K562 (cell line): Measurements from ENCODE around the gene HSF2BP. TPM values are rescaled to one million over a fixed set of nuclear protein-coding genes. Genes with fewer than 3 reads are reported as not detected.

Source experiments
- ATAC-seq: fragments of 200-7000 bp; cut with Tn5 transposase; 3 replicates; pipeline ENCODE4 v1.9.1; 2020; ENCODE audit warnings: moderate library complexity
- BruUV-seq: library from RNA; stranded (reverse); fragments of 400-500 nt; replicated peaks from 2 replicates; lab custom pipeline; 2021; lab: Mats Ljungman, UMichigan
- CTCF ChIA-PET: fragments of 300-600 bp; formaldehyde crosslinking; extraction: SDS; loops from one replicate; lab custom pipeline; 2021; ENCODE audit warnings: low intra/inter-chr PET ratio; lab: Yijun Ruan, JAX
- POLR2A ChIA-PET: fragments of 300-600, 350-650 bp; sonication (Branson Sonifier 250); formaldehyde crosslinking; extraction: SDS; loops from one replicate; lab custom pipeline; 2021; ENCODE audit warnings: antibody characterized with exemption, inconsistent platforms; lab: Yijun Ruan, JAX
- DNase-seq, 4 experiments: peaks; one replicate each; pipeline versions ENCODE4 v3.0.0 to v3.0.0-alpha.2; 2011 to 2018; ENCODE audit warnings: low spot score in 3 of 4, mixed read lengths in 3 of 4; ENCODE audit errors: extremely low read depth in 1 of 4
- FAIRE-seq: peaks from 2 replicates; lab custom pipeline; 2011; peaks lifted over from hg19 to GRCh38; lab: Jason Lieb, UNC
- H2AFZ ChIP-seq: 2 replicates; pipeline ENCODE4 v1.6.0; 2011; ENCODE audit warnings: low read depth, low read length, control low read depth, inconsistent platforms
- H3K27ac ChIP-seq: fragments of 200-600 bp; 3 replicates; pipeline ENCODE4 v1.8.0; 2011; ENCODE audit warnings: low read depth, mild to moderate bottlenecking, control low read depth, inconsistent platforms, low read length, moderate library complexity, mixed read lengths; ENCODE audit errors: extremely low read depth
- H3K27me3 ChIP-seq, 2 experiments: fragments of 300-600 bp in 1 of 2; 2 replicates in 1 of 2; 3 replicates in 1 of 2; pipeline versions ENCODE4 v1.6.0 to v1.8.0; 2011; ENCODE audit warnings: inconsistent platforms in 2 of 2, low read length in 2 of 2, mild to moderate bottlenecking in 1 of 2, mixed read lengths in 1 of 2, moderate library complexity in 1 of 2; ENCODE audit not compliant: control insufficient read depth in 2 of 2, insufficient read depth in 2 of 2
- H3K36me3 ChIP-seq: fragments of 300-600 bp; 3 replicates; pipeline ENCODE4 v1.8.0; 2011; ENCODE audit warnings: mild to moderate bottlenecking, low read length, inconsistent platforms; ENCODE audit not compliant: control insufficient read depth, insufficient read depth
- H3K4me1 ChIP-seq, 2 experiments: fragments of 200-600 bp in 1 of 2; replicated peaks in 1 of 2; 2 replicates in 1 of 2; 3 replicates in 1 of 2; pipeline versions ENCODE4 v1.5.1 to v1.8.0; 2011; ENCODE audit warnings: inconsistent platforms in 2 of 2, low read length in 2 of 2, mild to moderate bottlenecking in 1 of 2, mixed read lengths in 1 of 2, moderate library complexity in 1 of 2; ENCODE audit not compliant: control insufficient read depth in 2 of 2, insufficient read depth in 2 of 2
- H3K4me2 ChIP-seq: 2 replicates; pipeline ENCODE4 v1.6.1; 2011; ENCODE audit warnings: low read length, control low read depth, inconsistent platforms, mixed read lengths; ENCODE audit not compliant: insufficient read depth
- H3K4me3 ChIP-seq: fragments of 200-600 bp; sonication (generic), shearing (Covaris generic); 2 replicates; pipeline ENCODE4 v1.5.1; 2016; ENCODE audit warnings: control low read depth, inconsistent platforms
- H3K79me2 ChIP-seq: fragments of 200-600 bp; 3 replicates; pipeline ENCODE4 v1.8.0; 2011; ENCODE audit warnings: low read length, inconsistent platforms; ENCODE audit not compliant: control insufficient read depth, insufficient read depth
- H3K9ac ChIP-seq, 2 experiments: 2 replicates each; pipeline versions ENCODE4 v1.6.0 to v1.6.1; 2011; ENCODE audit warnings: low read depth in 2 of 2, low read length in 2 of 2, control low read depth in 1 of 2, inconsistent platforms in 1 of 2, mild to moderate bottlenecking in 1 of 2, mixed read lengths in 1 of 2; ENCODE audit not compliant: insufficient read depth in 1 of 2
- H3K9me1 ChIP-seq: one replicate; pipeline ENCODE4 v1.6.0; 2011; ENCODE audit warnings: inconsistent platforms, mild to moderate bottlenecking, low read length, moderate library complexity; ENCODE audit not compliant: control insufficient read depth, insufficient read depth
- H3K9me3 ChIP-seq: replicated peaks from 2 replicates; pipeline ENCODE4 v1.5.1; 2011; ENCODE audit warnings: low read depth, low read length, inconsistent platforms; ENCODE audit not compliant: control insufficient read depth, insufficient read depth
- H4K20me1 ChIP-seq: replicated peaks from 2 replicates; pipeline ENCODE4 v1.6.1; 2011; ENCODE audit warnings: low read length, inconsistent platforms, mixed read lengths; ENCODE audit not compliant: control insufficient read depth, insufficient read depth
- AFF4 ChIP-seq: sonication (generic); formaldehyde crosslinking; IDR thresholded peaks from 2 replicates; pipeline ENCODE4 v1.8.0; 2023; ENCODE audit warnings: mild to moderate bottlenecking, missing genetic modification reagents
- BRF1 ChIP-seq: IDR thresholded peaks from 3 replicates; pipeline ENCODE4 v1.6.1; 2011; ENCODE audit warnings: borderline replicate concordance, mild to moderate bottlenecking; ENCODE audit not compliant: insufficient read length; ENCODE audit errors: extremely low read depth
- CREB3L1 ChIP-seq: fragments of 450-650 bp; IDR thresholded peaks from 2 replicates; pipeline ENCODE4 v1.6.1; 2014; ENCODE audit warnings: low read depth, mild to moderate bottlenecking, moderate library complexity, borderline replicate concordance
- GMEB1 ChIP-seq: fragments of 250-450 bp; sonication (Bioruptor Pico); IDR thresholded peaks from 2 replicates; pipeline ENCODE4 v1.4.0; 2020; ENCODE audit warnings: mild to moderate bottlenecking
- NUFIP1 ChIP-seq: fragments of 450-650 bp; IDR thresholded peaks from 2 replicates; pipeline ENCODE4 v1.6.1; 2018; ENCODE audit not compliant: partially characterized antibody
- ZBTB2 ChIP-seq: fragments of 450-650 bp; IDR thresholded peaks from 2 replicates; pipeline ENCODE4 v1.6.1; 2016; ENCODE audit warnings: antibody characterized with exemption
- ZFP36 ChIP-seq: fragments of 150-350 bp; IDR thresholded peaks from 2 replicates; pipeline ENCODE4 v1.6.1; 2018; ENCODE audit warnings: low read length, low read depth; ENCODE audit not compliant: partially characterized antibody
- ZNF146 ChIP-seq: IDR thresholded peaks from one replicate; pipeline ENCODE4 v1.6.1; 2018; ENCODE audit warnings: missing compliant biosample characterization; ENCODE audit not compliant: unreplicated experiment
- WGBS: fragments of 100-300 bp; shearing (Covaris generic); methylation state at CpG from one replicate; pipeline ENCODE4 v1.1.6; 2016; ENCODE audit warnings: low coverage, mixed read lengths; ENCODE audit not compliant: insufficient coverage; ENCODE audit errors: missing lambda C conversion rate; 5-methylcytosine and 5-hydroxymethylcytosine counted together
- in situ Hi-C: fragments of 300-500 bp; cut with MboI; formaldehyde crosslinking; loops from 4 replicates; pipeline ENCODE4 v1.15.0; 2018; ENCODE audit warnings: inconsistent platforms, mixed read lengths
- intact Hi-C: fragments of 100-400 bp; cut with micrococcal nuclease; formaldehyde crosslinking; loops from 2 replicates; pipeline ENCODE4 v1.14.2; 2022
- polyA plus RNA-seq, 8 experiments: library from polyadenylated mRNA; depleted of rRNA in 4 of 8; stranded (reverse) in 5 of 8; unstranded in 3 of 8; fragments of >200 nt; fragmentation: Nextera tagmentation in 2 of 8; fragmentation: Illumina TruSeq in 1 of 8; extraction: Ambion mirVana in 2 of 8; extraction: Trizol in 1 of 8; gene quantifications; 2 replicates each; pipeline versions ENCODE4 v1.2.1 to v1.2.3, GENCODE V29; 2011 to 2014; ENCODE audit warnings: inconsistent platforms in 1 of 8, missing spikeins in 1 of 8
- total RNA-seq, 7 experiments: library from RNA; depleted of rRNA in 6 of 7; stranded (reverse); fragments of >200 nt in 6 of 7; fragmentation: Illumina TruSeq in 2 of 7; extraction: Trizol in 2 of 7; gene quantifications; 2 replicates each; pipeline versions ENCODE4 v1.2.1 to v1.2.3, GENCODE V29; 2011 to 2021; ENCODE audit warnings: low replicate concordance in 1 of 7

The HSF2BP gene
- total and polyA plus RNA-seq, 9 of the 15 experiments (the other 6 are each of a cell fraction or from before 2014, with no cell fraction given) = 0.04 to 0.57 (median 0.20) TPM; not detected in 2

GRCh38 chr21:43572446-43572845, 86.8 kb downstream of the HSF2BP start:
- Histone ChIP-seq H3K4me2 (no peak overlapping the region), H3K4me3 (no peak overlapping the region), H4K20me1 (peaks cover 10% of the 10 kb centered on the region; the same call in 1 of the 2 replicates), H3K9ac (no peak overlapping the region), H2AFZ (no peak overlapping the region), H3K27ac (no peak overlapping the region), H3K9me3 (no peaks in the 10 kb centered on the region), H3K79me2 (no peaks in the 10 kb centered on the region), H3K4me1 (peaks cover 0 to 4% of the 10 kb centered on the region in 2 experiments; a peak in 1 of 5 replicates), H3K36me3 (no peaks in the 10 kb centered on the region), H3K27me3 (peaks cover 36 to 43% of the 10 kb centered on the region in 2 experiments; a peak in 4 of 5 replicates), H3K9me1 (no peaks in the 10 kb centered on the region)
- BruUV-seq = no TSS peak
- ChIA-PET CTCF (no interaction called here), POLR2A (interaction anchor here (1.0 kb wide), 1 partner anchor 19 kb away, joined by 3 read pairs; no protein-coding TSS in a partner anchor)
- TF ChIP-seq ZBTB2 (no peak), ZFP36 (no peak), NUFIP1 (no peak), CREB3L1 (no peak), ZNF146 (CRISPR knock-in tag) (no peak), BRF1 (no peak), GMEB1 (CRISPR knock-in tag) (no peak), AFF4 (CRISPR knock-in tag) (no peak)
- DNase-seq = no peak
- under 1% methylated on average over 5 of the region's 5 CpGs for WGBS
- intact Hi-C loops (no loop called here), in situ Hi-C loops (no loop called here)
- no peak for ATAC-seq
- FAIRE-seq = no peak
